Measurements from ENCODE around the gene BMP8A.
A peak's percentile ranks its signal among the peaks of the same experiment; 100 is the strongest.
"Not testable (repeated sequence)": the region's sequence is repeated elsewhere in the genome, so short reads cannot be mapped to it uniquely, and the experiment has no call there.

BMP8A gene, protein sequence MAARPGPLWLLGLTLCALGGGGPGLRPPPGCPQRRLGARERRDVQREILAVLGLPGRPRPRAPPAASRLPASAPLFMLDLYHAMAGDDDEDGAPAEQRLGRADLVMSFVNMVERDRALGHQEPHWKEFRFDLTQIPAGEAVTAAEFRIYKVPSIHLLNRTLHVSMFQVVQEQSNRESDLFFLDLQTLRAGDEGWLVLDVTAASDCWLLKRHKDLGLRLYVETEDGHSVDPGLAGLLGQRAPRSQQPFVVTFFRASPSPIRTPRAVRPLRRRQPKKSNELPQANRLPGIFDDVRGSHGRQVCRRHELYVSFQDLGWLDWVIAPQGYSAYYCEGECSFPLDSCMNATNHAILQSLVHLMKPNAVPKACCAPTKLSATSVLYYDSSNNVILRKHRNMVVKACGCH

DNA sequence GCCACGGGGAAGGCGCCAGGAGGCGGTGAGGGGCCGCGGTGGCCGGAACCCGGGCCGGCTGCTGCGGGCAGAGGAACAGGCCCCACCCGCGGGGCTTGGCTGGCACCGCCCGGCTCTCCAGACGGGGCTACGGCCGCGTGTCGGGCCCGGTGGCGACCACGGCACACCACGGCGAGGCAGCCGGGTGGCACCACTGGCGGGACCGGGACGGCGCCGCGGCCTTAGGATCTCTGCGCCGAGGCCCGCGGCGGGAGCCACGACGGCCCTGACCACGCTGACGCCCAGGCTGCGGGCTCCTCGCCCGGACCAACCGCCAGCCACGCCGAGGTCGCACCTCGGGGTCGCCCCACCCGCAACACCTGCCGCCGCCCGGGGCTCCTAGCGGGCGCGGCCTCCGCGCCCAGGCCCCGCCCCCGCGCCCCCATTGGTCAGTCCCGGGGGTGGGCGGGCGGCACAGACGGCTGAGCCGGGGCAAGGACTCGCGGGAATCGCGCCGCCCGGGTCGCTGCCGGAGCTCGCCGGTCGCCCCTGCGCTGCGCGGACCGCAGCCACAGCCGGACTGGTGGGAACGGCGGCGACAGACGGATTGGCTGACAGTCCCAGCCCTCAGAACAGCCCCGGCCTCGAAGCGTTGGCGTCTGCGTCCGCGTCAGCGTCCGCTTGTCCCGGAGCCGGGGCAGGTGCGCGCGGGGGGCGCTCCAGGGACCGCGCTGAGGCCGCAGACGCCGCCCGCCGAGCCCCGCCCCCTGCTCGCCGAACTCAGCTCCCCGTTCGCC, at the start of gene BMP8A:
TSS of gene BMP8A (plus strand) at position 491 of the 776 bp plus-strand sequence. CDS start 356 bp downstream, outside the sequence.
- peak; percentile 67 for DNase-seq

DNA sequence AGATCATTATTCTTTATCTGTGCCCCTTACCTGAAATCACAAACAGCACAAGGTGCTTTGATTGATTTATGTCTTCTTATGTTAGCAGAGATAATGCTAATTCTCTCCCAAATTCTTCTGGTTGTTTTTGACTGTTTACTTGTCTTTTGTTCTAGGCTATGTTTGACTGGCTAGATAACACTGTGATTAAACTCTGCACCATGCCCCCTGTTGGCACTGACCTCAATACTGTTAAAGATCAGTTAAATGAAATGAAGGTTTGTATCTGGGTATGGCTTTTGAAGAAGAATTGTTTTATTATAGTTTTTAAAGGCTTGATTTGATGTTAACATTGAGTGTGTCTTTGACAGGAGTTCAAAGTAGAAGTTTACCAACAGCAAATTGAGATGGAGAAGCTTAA, 49.6 kb upstream of the BMP8A start:
- no peak for DNase-seq

DNA sequence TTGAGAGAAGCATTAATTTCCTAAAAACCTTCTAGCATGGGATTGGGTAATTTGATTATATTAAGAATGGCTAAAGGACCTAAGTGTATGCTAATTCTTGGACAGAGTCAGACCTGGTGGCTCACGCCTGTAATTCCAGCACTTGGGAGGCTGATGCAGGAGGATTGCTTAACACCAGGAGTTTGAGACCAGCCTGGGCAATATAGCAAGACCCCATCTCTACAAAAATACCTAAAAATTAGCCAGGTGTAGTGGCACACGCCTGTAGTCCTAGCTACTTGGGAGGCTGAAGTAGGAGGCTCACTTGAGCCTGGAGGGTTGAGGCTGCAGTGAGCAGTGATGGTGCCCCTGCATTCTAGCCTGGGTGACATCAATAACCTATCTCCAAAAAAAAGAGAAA, 45.9 kb upstream of the BMP8A start:
- no peak for DNase-seq

DNA sequence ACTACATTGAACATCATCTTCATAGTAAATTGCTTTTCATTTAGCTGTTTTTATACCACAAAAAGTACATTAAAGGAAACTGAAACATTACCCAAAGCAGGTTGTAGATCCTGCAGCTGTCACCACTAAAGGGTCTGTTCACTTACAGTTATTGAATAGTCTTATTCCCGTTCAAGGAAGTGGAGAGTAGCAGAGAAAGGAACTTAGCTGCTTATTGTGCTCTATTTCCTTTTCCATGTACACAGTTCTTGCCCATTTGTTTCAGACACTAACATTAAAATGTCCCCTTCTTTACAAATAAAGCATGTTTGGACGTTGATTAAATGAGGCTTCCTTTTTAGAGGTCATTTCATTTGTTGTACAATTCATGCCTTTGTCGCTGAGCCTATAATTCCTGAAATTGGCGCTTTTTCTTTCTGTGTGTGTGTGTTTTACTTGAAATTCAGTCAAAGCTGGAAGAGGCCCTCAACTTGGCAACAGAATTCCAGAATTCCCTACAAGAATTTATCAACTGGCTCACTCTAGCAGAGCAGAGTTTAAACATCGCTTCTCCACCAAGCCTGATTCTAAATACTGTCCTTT, 44.4 kb upstream of the BMP8A start:
- DNase-seq, result no peak

DNA sequence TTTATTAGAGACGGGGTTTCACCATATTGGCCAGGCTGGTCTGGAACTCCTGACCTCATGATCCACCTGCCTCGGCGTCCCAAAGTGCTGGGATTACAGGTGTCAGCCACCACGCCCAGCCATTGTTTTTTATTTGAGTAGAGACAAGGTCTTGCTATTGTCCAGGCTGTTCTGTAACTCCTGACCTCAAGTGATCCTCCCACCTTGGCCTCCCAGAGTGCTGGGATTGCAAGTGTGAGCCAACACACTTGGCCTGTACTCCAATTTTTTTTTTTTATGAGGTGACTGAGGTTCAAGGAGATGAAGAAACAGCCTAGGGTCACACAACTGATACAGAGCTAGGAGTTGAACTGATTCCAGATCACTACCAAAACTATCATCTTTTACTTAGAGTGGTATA, 41.4 kb upstream of the BMP8A start:
- not testable (repeated sequence) for DNase-seq

DNA sequence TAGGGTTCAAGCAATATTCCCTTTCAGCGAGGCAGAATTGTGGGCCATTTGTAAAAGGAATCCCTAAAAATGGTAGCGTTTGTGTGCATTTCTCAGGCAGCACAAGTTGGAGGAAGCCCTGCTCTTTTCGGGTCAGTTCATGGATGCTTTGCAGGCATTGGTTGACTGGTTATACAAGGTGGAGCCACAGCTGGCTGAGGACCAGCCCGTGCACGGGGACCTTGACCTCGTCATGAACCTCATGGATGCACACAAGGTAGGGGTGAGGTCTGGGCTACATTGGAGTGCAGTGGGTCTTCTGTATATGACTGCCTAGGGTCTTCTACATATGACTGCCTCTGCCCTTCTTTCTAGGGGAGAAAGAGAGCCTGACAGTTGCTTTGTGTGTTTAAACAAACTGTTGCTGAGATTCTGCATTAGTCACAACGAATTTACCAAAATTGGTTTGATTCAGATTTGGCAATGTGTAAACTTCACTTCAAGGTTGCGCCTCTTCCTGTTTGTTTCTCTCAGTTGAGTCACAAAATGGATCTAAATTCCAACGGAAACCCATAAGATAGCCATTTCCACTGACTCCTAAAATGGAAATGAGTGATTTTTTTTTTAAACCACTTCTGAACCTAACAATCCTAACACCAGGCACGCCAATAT, 40.4 kb upstream of the BMP8A start:
- no peak for DNase-seq

DNA sequence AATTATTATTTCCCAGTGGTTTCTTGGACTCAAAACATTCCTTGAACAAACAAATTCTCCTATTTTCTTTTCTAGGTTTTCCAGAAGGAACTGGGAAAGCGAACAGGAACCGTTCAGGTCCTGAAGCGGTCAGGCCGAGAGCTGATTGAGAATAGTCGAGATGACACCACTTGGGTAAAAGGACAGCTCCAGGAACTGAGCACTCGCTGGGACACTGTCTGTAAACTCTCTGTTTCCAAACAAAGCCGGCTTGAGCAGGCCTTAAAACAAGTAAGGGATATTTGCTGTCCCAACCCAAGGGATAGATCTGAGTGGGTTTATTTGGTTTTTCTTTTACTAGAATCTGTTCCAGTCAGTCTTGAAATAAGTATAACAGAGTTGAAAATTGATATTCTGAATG, 39.4 kb upstream of the BMP8A start:
- no peak for DNase-seq

DNA sequence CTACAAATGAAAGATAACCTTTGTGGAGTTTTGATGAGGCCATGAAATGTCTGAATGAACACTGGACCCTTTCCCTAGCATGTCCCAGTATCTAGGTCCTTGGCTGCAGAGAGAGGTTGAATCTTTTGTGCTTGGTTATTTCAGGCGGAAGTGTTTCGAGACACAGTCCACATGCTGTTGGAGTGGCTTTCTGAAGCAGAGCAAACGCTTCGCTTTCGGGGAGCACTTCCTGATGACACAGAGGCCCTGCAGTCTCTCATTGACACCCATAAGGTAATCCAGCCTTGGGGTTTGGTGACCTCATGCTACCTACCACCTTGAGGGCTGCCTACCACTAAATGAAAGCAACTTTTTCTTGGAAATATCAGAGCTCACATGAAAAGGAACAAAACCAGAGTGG, 38.9 kb upstream of the BMP8A start:
- peak; percentile 4 for DNase-seq

DNA sequence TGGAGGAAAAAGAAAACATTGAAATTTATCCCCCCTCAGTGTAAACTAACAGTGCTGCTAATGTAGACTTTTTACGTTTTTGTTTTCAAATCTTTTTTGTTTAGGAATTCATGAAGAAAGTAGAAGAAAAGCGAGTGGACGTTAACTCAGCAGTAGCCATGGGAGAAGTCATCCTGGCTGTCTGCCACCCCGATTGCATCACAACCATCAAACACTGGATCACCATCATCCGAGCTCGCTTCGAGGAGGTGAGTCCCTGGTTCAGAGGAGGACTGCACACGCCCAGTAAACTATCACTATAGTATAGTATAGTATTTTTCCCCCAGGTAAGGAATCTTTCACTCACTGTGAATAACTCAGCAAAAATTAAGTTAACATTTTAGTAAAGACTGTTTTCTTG, 37.8 kb upstream of the BMP8A start:
- DNase-seq, result no peak

DNA sequence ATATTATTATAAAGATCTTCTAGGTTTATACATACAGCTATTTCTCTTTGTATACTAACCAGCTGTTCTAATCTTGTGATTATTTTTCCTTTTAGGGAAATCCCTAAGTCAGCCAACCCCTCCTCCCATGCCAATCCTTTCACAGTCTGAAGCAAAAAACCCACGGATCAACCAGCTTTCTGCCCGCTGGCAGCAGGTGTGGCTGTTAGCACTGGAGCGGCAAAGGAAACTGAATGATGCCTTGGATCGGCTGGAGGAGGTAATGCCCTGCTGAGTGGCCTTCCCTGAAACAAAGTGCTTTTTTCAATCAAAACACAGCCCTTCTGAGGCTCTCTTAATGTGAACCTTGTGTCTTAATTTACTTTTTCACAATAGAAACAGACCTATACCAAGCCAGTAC, 32.4 kb upstream of the BMP8A start:
- DNase-seq, result no peak

DNA sequence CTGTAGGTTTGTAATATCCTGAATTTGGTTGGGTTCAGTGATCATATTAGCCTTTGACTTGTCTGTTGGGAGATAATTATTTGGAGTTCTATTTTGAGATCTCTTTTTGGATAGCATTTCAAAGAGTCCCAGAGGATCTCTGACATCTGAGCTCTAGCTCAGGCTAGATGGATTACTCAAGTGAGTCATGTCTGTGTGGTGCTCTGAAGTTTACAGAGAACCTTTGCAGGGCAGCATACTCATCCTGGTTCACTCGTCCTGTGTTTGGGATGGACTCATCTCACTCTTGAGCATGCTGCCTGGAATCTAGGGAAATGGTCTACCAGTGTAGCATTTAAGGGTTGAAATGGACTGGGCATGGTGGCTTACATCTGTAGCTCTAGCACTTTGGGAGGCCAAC, 29.4 kb upstream of the BMP8A start:
- no peak for DNase-seq

DNA sequence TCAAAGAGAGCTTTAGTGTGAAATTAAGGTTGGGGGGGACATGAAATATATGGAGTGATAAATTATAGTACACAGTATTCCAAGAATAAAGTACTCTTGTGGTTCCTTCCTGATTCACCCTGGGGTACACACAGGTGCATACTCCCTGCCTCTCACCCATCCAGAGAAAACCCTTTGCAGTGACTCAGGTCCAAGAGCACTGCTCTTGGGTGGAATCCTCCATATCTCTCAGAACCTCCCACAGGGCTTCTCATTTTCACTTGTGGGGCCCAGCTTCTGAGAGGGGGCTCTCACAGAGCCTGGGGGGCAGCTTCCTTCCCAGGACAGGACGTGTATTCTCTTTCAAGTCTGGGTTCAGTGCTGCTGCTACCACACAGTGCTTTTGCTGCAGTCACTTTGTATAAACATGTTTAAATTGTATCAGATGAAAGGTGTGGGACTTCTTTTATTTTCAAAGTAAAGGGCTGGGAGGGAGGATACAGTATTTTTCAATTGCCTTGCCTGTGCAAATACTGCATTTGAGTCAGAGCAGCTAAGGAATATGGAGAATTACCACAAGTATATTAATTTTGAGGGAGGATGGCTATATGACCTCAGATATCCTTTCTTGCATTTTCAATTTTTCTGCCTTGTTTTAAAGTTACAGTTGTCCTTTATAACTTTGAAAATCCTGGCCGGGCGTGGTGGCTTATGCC, 24.9 kb upstream of the BMP8A start:
- DNase-seq, result no peak

DNA sequence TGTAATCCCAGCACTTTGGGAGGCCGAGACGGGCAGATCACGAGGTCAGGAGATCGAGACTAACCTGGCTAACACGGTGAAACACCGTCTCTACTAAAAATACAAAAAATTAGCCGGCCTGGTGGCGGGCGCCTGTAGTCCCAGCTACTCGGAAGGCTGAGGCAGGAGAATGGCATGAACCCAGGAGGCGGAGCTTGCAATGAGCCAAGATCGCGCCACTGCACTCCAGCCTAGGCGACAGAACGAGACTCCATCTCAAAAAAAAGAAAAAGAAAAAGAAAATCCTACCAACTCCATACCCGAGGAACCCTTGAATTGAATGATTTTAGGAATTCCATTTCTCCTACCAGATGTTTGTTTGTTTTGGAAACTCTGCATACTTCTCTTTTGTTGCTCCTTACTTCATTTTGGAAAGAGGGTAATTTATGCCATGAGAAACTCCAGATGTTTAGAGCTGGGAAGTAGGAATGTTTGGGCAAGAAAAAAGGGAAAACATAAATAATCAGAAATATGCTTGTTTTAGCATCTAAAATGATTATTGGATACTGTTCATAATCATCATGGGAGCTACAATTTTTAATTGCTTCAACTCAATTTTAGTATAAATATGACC, 24.2 kb upstream of the BMP8A start:
- not testable (repeated sequence) for DNase-seq

DNA sequence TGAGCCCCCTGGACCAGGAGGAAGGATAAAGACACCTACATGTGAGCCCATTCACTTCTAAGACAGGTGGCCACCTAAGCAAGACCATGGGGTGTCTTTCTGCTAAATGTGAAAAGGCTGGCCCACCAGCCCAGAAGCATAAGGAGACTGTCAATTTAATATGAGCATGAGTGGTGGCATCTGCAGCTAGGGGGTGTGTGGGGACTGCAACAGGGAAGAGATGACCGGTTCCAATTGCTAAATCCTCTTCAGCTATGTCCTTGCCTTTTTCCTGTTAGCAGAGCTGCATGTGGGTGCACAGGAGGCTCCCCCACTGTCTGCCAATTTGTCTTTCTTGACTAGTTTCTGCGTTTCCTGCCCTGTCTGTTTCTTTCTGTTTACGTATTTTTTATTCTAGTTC, 22.3 kb upstream of the BMP8A start:
- no peak for DNase-seq

DNA sequence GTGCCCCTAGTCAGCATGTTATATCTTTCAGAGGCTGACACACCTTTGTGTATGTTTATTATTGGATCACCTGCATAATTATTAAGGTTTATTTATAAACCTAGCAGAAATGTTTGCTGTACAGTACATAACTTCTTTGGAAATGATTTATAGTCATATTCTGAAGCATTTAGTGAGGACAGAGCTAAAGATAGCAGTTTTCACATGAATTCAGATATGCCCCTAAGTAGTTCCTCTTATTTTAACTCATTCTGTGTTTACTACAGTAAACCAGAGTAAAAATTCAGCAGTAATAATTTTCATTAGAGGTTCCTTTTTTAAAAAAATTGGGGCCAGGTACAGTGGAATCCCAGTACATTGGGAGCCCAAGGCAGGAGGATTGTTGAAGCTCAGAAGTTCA, 21.4 kb upstream of the BMP8A start:
- no peak for DNase-seq

DNA sequence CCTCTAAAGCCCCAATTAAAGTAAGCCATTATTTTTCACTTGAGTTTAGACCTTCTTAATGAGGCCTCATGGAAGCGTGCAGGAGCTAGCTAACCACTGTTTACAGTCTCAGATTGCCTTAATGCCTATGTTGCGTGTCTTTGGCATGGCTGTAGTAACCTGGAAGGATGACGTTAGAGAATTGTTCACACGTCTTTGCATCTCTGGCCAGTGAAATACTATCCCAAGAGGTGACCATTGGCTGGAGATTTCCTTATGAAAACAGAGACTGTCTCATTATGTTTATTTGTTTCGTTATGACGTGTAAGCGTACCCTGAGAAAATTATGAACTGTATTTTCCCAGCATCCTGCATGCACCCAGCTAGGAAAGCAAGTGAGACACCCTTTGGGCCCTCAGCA, 18.6 kb upstream of the BMP8A start:
- DNase-seq, result no peak

DNA sequence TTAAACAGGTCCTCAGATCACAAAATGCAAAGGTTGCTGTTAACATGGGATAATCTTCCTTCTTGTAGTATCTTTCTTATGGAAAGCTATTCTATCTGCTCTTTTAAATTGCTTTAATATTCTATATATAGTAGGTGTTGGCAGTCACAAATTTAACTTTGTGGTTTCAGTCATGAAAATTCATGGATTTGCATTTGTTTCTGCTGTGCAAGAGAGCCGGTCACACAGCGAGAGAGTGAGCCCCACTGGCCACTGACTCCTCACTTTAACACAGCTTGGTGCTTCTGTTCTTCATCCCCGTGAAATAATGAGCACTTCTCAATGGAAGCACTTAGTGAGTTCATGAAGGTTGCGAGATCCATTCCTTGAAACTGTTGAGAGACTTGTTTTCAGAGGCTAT, 18.1 kb upstream of the BMP8A start:
- no peak for DNase-seq

DNA sequence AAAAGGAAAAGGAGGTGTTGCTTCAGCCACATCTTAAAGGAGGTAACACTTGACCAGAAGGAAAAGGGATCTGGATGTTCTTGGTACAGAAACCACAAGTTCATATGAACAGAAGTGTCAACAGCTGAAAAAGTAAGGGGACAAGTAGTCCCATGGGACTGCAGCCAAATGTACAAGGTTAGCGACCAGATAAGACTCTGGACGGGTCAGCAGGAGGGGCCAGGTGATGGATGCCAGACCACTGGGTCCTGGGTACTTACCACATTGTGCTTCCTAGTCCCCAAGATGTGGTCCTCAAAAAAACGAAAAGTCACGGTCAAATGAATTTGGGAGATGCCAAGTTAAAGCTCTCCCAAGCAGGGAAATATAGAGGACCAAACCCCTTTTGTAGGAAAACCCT, 16.6 kb upstream of the BMP8A start:
- no peak for DNase-seq

DNA sequence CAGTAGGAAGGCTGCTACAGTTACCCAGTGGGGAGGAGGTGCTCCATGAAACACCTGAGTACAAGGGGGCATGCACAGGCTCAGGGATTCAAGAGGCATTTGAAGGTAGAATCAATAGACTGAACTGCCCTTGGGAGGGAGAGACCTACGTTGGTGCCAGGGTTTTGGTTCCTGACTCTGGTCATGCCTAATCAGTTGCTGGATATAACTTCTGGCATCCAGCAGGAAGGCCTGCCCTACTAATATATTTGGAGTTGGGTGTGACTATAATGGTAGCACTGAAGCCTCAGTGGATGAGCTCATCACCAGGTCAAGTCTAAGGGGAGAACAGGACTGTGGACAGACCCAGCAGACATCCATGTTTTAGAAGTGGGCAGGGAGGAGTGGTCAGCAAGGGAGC, 15.9 kb upstream of the BMP8A start:
- DNase-seq, result not testable (repeated sequence)

DNA sequence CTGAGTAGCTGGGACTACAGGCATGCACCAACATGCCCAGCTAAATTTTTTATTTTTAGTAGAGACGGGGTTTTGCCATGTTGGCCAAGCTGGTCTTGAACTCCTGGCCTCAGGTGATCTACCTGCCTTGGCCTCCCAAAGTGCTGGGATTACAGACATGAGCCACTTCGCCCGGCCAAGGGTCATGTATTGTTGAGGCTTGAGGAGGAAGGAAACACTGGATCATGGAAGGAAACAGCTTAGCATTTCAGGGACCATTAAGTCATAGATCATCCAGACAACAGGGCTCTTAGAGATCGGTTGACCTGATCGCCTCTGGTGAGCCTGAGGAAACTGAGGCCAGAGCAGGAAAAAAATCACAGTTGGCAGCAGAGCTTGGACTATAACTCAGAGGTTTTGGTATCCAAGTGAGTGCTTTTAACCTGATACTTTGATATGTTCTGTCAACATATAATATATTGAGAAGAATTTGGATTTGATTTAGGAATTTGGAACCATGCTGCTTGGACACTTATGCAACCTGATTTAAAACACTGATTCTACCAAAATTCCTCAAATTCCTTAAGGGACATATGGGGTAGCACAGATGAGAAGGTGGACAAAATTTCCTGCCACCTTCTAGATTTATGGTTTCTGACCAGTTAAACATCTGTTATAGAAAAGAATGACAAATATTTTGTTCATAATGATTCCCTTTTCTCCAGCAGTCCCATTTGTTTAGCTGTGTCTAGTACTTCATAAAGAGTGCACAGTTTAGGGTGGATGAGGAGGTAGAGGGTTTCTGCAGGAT, 13.1 kb upstream of the BMP8A start:
- no peak for DNase-seq

DNA sequence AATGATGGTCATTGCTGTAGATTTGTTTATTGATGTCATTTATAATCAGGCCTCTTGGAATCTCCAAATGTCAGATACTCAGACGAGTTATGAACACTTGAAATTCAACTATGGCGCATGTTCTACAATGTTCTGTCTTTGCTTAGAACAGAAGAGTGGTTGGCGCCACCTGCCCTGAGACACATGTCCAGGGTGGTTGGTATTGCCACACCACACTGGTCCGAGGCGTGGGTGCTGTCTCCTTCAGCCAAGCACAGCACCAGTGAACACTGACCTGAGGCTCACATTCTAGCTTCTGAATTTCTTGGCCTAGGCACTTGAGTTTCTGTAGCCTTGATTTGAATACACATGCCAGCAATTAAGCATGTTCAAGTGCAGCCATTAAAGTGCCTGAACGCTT, 10.1 kb upstream of the BMP8A start:
- DNase-seq, result no peak

DNA sequence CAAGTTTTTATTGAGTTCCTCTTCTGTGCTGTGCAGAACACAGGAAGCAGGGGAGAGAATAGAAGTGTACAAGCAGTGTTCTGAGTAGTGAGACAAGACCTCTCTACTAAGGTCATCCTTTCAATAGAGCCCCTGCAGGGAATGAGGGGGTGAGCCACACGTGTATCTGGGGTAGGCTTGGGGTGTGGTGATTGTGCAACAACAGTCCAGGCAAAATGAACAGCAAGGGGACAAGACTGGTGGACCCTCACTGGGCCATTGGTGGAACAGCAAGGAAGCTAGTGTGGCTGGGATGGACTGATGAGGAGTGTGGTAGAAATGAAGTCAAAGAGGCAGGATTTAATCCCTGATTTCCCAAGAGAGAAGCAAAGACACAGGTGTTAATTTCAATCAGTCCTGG, 8.2 kb upstream of the BMP8A start:
- DNase-seq, result no peak

Measured in activated CD4-positive, alpha-beta T cell treated with anti-CD3 and anti-CD28 coated beads, Interleukin-10, Interleukin-2, amounts not matched to agents 100 ng/mL and 50 ng/mL, durations not matched to agents 16 hours and 8 hours (primary cell).